Measurements from ENCODE around the gene PPARGC1A.

PPARGC1A gene

GRCh38 chr4:23855912-23856605 lies 33.8 kb downstream of the PPARGC1A start:
- Mint-ChIP-seq H3K27ac (no peak overlapping the region), H3K4me3 (no peak overlapping the region), H3K27me3 (no peaks in the 10 kb centered on the region), H3K36me3 (no peaks in the 10 kb centered on the region), H3K4me1 (no peaks in the 10 kb centered on the region), H3K9me3 (peaks cover 0 to 4% of the 10 kb centered on the region in 2 donors)
- DNase-seq (no peak), ATAC-seq (replicated peaks) (no peak)

GRCh38 chr4:23853986-23854660 lies 35.7 kb downstream of the PPARGC1A start:
- Mint-ChIP-seq H3K4me3 (no peak overlapping the region), H3K27ac (no peak overlapping the region), H3K4me1 (no peaks in the 10 kb centered on the region), H3K9me3 (peaks cover 0 to 4% of the 10 kb centered on the region in 2 donors), H3K27me3 (no peaks in the 10 kb centered on the region), H3K36me3 (no peaks in the 10 kb centered on the region)
- ATAC-seq (replicated peaks), result no peak
- DNase-seq, result no peak

- no peak overlapping the region for H3K4me3 Mint-ChIP-seq
- no peaks in the 10 kb centered on the region for H3K27me3 Mint-ChIP-seq
- ATAC-seq (replicated peaks), result no peak
- H3K36me3 Mint-ChIP-seq, result no peaks in the 10 kb centered on the region
- no peaks in the 10 kb centered on the region for H3K9me3 Mint-ChIP-seq
- H3K4me1 Mint-ChIP-seq, result no peaks in the 10 kb centered on the region
- no peak for DNase-seq
- no peak overlapping the region for H3K27ac Mint-ChIP-seq
Observed at GRCh38 chr4:23851464-23851863, 38.4 kb downstream of the PPARGC1A start.

DNA sequence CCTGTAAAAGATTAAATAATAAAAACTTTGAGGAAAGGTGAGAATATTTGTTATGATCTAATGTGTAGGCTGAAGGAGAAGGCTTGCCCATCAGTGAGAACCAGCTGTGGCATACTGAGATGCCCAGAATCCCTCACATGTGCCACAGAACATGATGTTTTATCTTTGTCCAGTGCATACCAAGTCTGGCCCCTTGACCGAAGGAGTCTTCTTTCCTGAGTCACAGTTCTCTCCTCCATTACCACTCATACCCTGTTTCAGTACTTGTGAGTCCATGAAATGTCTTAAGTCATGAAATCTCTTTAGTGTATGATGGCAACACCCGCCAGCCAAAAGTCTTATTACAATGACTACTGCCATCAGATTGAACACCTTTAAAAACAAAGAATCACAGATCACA lies 42.7 kb downstream of the PPARGC1A start:
- no peak for DNase-seq
- Mint-ChIP-seq H3K27ac (no peak overlapping the region), H3K4me1 (no peaks in the 10 kb centered on the region), H3K9me3 (peaks cover 0 to 1% of the 10 kb centered on the region in 2 donors), H3K27me3 (no peaks in the 10 kb centered on the region), H3K4me3 (no peak overlapping the region), H3K36me3 (no peaks in the 10 kb centered on the region)
- ATAC-seq (replicated peaks), result no peak

- Mint-ChIP-seq H3K36me3 (no peaks in the 10 kb centered on the region), H3K27ac (no peak overlapping the region), H3K4me1 (no peaks in the 10 kb centered on the region), H3K27me3 (no peaks in the 10 kb centered on the region), H3K9me3 (peaks cover 0 to 1% of the 10 kb centered on the region in 2 donors), H3K4me3 (no peak overlapping the region)
- ATAC-seq (replicated peaks) (no peak), DNase-seq (no peak)
Observed at GRCh38 chr4:23844961-23845360, 44.9 kb downstream of the PPARGC1A start.

DNA sequence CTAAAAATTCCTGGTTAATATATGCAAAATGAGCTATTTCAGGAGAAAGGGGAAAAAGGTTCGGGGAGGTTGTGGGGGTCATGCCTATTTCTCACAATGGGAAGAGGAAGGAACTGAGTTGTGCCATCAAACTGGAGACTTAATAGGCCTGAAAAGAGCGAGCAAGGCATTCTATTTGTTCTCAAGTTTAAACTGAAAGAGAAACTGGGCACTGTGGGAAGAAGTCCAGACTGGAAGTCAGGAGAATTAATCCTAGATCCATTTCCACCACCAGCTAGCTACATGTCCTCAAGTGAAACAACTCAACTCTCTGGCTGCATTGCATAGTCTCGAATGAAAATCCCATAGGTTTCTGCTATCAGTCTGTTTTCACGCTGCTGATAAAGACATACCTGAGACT lies 50.6 kb downstream of the PPARGC1A start:
- Mint-ChIP-seq H3K27me3 (no peaks in the 10 kb centered on the region), H3K36me3 (no peaks in the 10 kb centered on the region), H3K9me3 (no peaks in the 10 kb centered on the region), H3K4me3 (no peak overlapping the region), H3K27ac (no peak overlapping the region), H3K4me1 (no peaks in the 10 kb centered on the region)
- DNase-seq (no peak), ATAC-seq (replicated peaks) (no peak)

DNA sequence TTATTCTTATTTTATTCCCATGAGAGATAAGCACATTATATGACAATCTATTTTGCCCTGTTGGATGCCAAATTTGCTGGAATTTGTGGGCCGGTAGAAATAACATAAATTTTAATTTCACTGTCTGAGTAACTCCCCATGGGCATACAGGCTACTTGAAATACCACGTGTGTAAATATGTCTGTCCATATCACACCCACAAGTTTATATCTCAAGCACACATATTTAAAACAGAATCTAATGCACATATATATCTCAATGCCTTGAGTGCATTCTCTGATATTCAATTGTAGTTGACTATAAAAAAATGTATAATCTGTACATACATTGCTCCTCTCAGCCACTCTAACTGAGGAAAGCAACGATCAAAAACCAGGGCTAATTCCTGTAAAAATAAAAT lies 51.2 kb downstream of the PPARGC1A start:
- Mint-ChIP-seq H3K27ac (no peak overlapping the region), H3K4me3 (no peak overlapping the region), H3K9me3 (no peaks in the 10 kb centered on the region), H3K36me3 (no peaks in the 10 kb centered on the region), H3K27me3 (no peaks in the 10 kb centered on the region), H3K4me1 (no peaks in the 10 kb centered on the region)
- ATAC-seq (replicated peaks), result no peak
- no peak for DNase-seq

DNA sequence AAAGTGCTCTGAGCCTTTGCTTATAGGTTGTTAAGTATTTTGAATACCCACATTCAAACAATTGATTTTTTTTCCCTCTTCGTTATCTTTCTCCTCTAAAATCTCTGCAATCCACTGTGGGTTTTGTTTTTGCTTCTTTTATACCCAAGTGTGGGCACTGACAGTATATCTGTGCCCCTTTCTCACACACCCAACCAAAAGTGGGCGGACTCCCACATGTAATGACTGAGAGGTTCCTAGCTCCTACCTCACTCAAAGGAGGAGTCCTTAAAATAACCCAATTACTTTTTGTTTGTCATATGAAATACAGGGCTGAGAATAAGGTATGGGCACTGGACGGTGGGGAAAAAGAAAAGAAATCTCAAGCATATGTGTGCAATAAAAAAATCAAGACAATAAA lies 51.7 kb downstream of the PPARGC1A start:
- Mint-ChIP-seq H3K36me3 (no peaks in the 10 kb centered on the region), H3K4me3 (no peak overlapping the region), H3K9me3 (no peaks in the 10 kb centered on the region), H3K27me3 (no peaks in the 10 kb centered on the region), H3K27ac (no peak overlapping the region), H3K4me1 (no peaks in the 10 kb centered on the region)
- ATAC-seq (replicated peaks), result no peak
- no peak for DNase-seq

- ATAC-seq (replicated peaks) (no peak), DNase-seq (no peak)
- H3K27me3 Mint-ChIP-seq, result no peaks in the 10 kb centered on the region
- no peaks in the 10 kb centered on the region for H3K36me3 Mint-ChIP-seq
- H3K27ac Mint-ChIP-seq, result no peak overlapping the region
- H3K9me3 Mint-ChIP-seq, result peaks cover 0 to 2% of the 10 kb centered on the region in 2 donors
- no peaks in the 10 kb centered on the region for H3K4me1 Mint-ChIP-seq
- H3K4me3 Mint-ChIP-seq, result no peak overlapping the region
Observed at GRCh38 chr4:23837371-23837770, 52.5 kb downstream of the PPARGC1A start.

- ATAC-seq (replicated peaks) (no peak), DNase-seq (no peak)
- Mint-ChIP-seq H3K36me3 (no peaks in the 10 kb centered on the region), H3K9me3 (peaks cover 0 to 2% of the 10 kb centered on the region in 2 donors), H3K27me3 (no peaks in the 10 kb centered on the region), H3K4me3 (no peak overlapping the region), H3K27ac (no peak overlapping the region), H3K4me1 (no peaks in the 10 kb centered on the region)
Observed at GRCh38 chr4:23835774-23836478, 53.9 kb downstream of the PPARGC1A start.

- Mint-ChIP-seq H3K9me3 (peaks cover 0 to 6% of the 10 kb centered on the region in 2 donors), H3K27ac (no peak overlapping the region), H3K27me3 (no peaks in the 10 kb centered on the region), H3K4me3 (no peak overlapping the region), H3K4me1 (no peaks in the 10 kb centered on the region), H3K36me3 (no peaks in the 10 kb centered on the region)
- no peak for ATAC-seq (replicated peaks)
- DNase-seq, result no peak
Observed at GRCh38 chr4:23828779-23829178, 61.1 kb downstream of the PPARGC1A start.

DNA sequence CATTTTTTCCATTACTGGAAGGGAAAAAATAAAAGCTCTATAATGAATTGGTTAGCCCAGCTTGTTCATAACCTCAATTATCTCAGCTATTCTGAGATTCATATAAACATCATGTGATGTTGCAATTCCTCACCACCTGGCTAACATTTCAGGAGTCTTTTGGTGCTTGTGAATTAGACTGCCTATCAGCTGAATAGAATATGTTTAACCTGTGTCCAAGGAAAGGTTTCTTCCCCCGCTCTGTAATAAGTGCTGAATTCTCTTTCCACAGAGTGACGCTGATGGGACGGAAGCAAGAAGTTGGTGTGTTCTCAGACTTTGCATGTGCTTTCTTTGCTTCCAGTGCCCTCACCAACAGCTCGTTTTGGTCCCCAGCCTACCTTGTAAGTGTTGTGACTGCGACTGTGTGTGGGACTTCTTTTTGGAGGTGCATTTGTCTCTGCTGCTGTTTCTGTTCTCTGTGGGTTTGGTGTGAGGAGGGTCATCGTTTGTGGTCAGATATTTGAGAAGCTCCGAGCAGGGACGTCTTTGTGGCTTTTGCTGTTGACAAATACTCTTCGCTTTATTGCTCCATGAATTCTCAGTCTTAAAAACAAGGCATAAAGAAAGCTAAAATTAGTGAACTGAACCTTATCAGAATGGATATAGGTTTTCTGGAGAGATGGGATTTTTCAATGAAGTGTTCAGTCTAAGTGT lies 61.7 kb downstream of the PPARGC1A start:
- DNase-seq, result no peak
- H3K4me3 Mint-ChIP-seq, result no peak overlapping the region
- H3K36me3 Mint-ChIP-seq, result no peaks in the 10 kb centered on the region
- no peak overlapping the region for H3K27ac Mint-ChIP-seq
- H3K9me3 Mint-ChIP-seq, result peaks cover 0 to 6% of the 10 kb centered on the region in 2 donors
- no peak for ATAC-seq (replicated peaks)
- H3K4me1 Mint-ChIP-seq, result no peaks in the 10 kb centered on the region
- H3K27me3 Mint-ChIP-seq, result no peaks in the 10 kb centered on the region

DNA sequence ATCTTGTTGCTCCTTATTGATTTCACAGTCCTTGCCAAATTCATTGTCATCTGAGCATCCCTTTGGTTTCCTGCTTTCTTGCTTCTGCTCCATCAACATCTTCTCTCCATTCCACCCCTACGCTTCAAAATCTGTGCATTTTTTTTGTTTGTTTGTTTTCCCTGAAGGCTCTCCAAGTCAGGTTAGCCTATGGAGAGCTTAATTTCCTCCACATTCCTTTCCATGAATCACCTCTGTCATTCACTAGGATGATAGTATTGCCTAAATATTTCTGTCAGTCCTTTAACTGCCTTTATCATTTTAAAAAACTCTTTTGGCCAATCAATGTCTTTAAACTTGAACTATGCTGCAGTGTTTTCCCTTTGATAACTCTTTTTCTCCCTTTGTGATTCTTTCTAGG lies 67.7 kb downstream of the PPARGC1A start:
- Mint-ChIP-seq H3K27me3 (no peaks in the 10 kb centered on the region), H3K36me3 (no peaks in the 10 kb centered on the region), H3K4me1 (no peaks in the 10 kb centered on the region), H3K4me3 (no peak overlapping the region), H3K9me3 (peaks cover 3 to 4% of the 10 kb centered on the region in 2 donors), H3K27ac (no peak overlapping the region)
- ATAC-seq (replicated peaks), result no peak
- DNase-seq, result no peak

DNA sequence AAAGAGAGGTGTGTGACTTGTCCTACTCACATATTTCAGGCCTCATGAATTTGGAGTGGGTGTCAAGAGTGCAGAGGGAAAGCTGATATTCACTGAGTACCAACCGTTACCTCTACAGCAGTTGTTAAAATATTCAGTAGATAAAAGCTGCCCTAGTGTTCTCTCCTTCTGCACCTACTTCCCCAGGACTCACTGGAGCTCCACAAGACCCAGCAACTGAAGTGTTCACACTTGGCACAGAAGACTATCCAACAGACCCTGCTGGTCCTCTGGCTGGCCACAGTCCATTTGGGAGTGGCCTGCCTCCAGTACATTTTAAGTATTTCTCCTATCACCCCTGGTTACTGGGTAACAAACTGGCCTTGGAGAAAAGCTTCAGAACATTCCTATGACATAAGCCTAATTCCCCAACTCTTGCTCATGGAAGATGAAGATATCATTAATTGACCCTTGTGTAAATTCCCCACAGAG lies 70.8 kb downstream of the PPARGC1A start:
- no peak for DNase-seq
- no peak overlapping the region for H3K27ac Mint-ChIP-seq
- H3K9me3 Mint-ChIP-seq, result peaks cover 0 to 3% of the 10 kb centered on the region in 2 donors
- H3K36me3 Mint-ChIP-seq, result no peaks in the 10 kb centered on the region
- no peaks in the 10 kb centered on the region for H3K27me3 Mint-ChIP-seq
- no peak overlapping the region for H3K4me3 Mint-ChIP-seq
- H3K4me1 Mint-ChIP-seq, result no peaks in the 10 kb centered on the region
- no peak for ATAC-seq (replicated peaks)
